T-cell (primary cell): Measurements from ENCODE around the gene IL22RA2. TPM values are rescaled to one million over a fixed set of nuclear protein-coding genes. Genes with fewer than 3 reads are reported as not detected.
"Not testable (repeated sequence)": the region's sequence is repeated elsewhere in the genome, so short reads cannot be mapped to it uniquely, and the experiment has no call there.

ENCODE experiments used
- ATAC-seq, 4 experiments: fragments of 200-7000 bp in 3 of 4; fragments of 150-1000 bp in 1 of 4; cut with Tn5 transposase; replicated peaks in 1 of 4; 1 replicate in 3 of 4; 2 replicates in 1 of 4; pipeline ENCODE4 v1.10.0; 2021; ENCODE audit warnings: moderate library complexity in 3 of 4, mild to moderate bottlenecking in 2 of 4, moderate number of reproducible peaks in 1 of 4
- CTCF ChIA-PET, 2 donors: fragments of 300-600 bp; sonication (Branson Sonifier 250); formaldehyde crosslinking; loops; one replicate each; lab custom pipeline; 2022; ENCODE audit warnings: antibody characterized with exemption in 2 of 2; lab: Charles Lee
- POLR2A ChIA-PET, 2 donors: fragments of 300-600 bp; sonication (Branson Sonifier 250); formaldehyde crosslinking; loops; one replicate each; lab custom pipeline; 2022; ENCODE audit warnings: antibody characterized with exemption in 2 of 2; lab: Charles Lee
- DNase-seq, 35 experiments: peaks; one replicate each; pipeline versions ENCODE4 v3.0.0 to v3.0.0-alpha.2; 2013 to 2023
- H3K27ac ChIP-seq: one replicate; pipeline ENCODE4 v1.5.1; 2013; ENCODE audit warnings: low read length
- H3K27me3 ChIP-seq, 2 experiments: replicated peaks in 1 of 2; 1 replicate in 1 of 2; 2 replicates in 1 of 2; pipeline versions ENCODE4 v1.6.1 to v1.7.0; 2013; ENCODE audit warnings: low read length in 1 of 2, mixed read lengths in 1 of 2; ENCODE audit not compliant: control insufficient read depth in 2 of 2, insufficient read depth in 2 of 2; ENCODE audit errors: extremely low read depth in 1 of 2
- H3K36me3 ChIP-seq, 2 donors: 1 replicate in 1 of 2; 2 replicates in 1 of 2; pipeline versions ENCODE4 v1.6.1 to v1.7.0; 2013; ENCODE audit warnings: low read length in 1 of 2; ENCODE audit not compliant: control insufficient read depth in 2 of 2, insufficient read depth in 1 of 2; ENCODE audit errors: extremely low read depth in 1 of 2
- H3K4me1 ChIP-seq, 2 experiments: 1 replicate in 1 of 2; 2 replicates in 1 of 2; pipeline versions ENCODE4 v1.6.1 to v1.7.0; 2013; ENCODE audit warnings: low read length in 2 of 2, mixed read lengths in 1 of 2; ENCODE audit not compliant: insufficient read depth in 2 of 2, control insufficient read depth in 1 of 2; ENCODE audit errors: extremely low read depth in 1 of 2
- H3K4me3 ChIP-seq, 2 donors: 1 replicate in 1 of 2; 2 replicates in 1 of 2; pipeline versions ENCODE4 v1.5.1 to v1.7.0; 2013; ENCODE audit warnings: mild to moderate bottlenecking in 2 of 2, low read length in 1 of 2, moderate library complexity in 1 of 2; ENCODE audit not compliant: control insufficient read depth in 1 of 2; ENCODE audit errors: extremely low read depth in 1 of 2
- H3K9me3 ChIP-seq: 2 replicates; pipeline ENCODE4 v1.7.0; 2013
- H3K27ac Mint-ChIP-seq, 2 donors: one replicate each; pipeline ENCODE4 v1.8.0; 2020 to 2021; ENCODE audit warnings: mild to moderate bottlenecking in 2 of 2, mixed read lengths in 2 of 2
- H3K27me3 Mint-ChIP-seq, 2 donors: one replicate each; pipeline ENCODE4 v1.8.0; 2021 to 2022; ENCODE audit warnings: mixed read lengths in 2 of 2
- H3K36me3 Mint-ChIP-seq: one replicate; pipeline ENCODE4 v1.8.0; 2021; ENCODE audit warnings: mixed read lengths
- H3K4me1 Mint-ChIP-seq, 3 donors: one replicate each; pipeline ENCODE4 v1.8.0; 2020 to 2022; ENCODE audit warnings: mixed read lengths in 3 of 3, mild to moderate bottlenecking in 1 of 3
- H3K4me3 Mint-ChIP-seq, 3 donors: one replicate each; pipeline ENCODE4 v1.8.0; 2020 to 2022; ENCODE audit warnings: mild to moderate bottlenecking in 3 of 3, mixed read lengths in 3 of 3, moderate library complexity in 3 of 3
- H3K9me3 Mint-ChIP-seq, 3 donors: one replicate each; pipeline ENCODE4 v1.8.0; 2020 to 2022; ENCODE audit warnings: mixed read lengths in 3 of 3
- WGBS: methylation state at CpG from one replicate; pipeline ENCODE4 v1.1.5; 2013; ENCODE audit warnings: missing lambda C conversion rate; ENCODE audit not compliant: insufficient coverage; 5-methylcytosine and 5-hydroxymethylcytosine counted together
- total RNA-seq, 35 experiments: library from RNA in 6 of 35; stranded (reverse) in 6 of 35; fragments of 120-200 nt in 1 of 35; gene quantifications; one replicate each; pipeline versions ENCODE4 v1.2.1 to v1.2.4 and lab custom pipeline; 2013 to 2026

Gene IL22RA2
- total RNA-seq, 5 donors from 2014 or later (not counting 1 experiment from before 2014, with no cell fraction given): not detected

DNA sequence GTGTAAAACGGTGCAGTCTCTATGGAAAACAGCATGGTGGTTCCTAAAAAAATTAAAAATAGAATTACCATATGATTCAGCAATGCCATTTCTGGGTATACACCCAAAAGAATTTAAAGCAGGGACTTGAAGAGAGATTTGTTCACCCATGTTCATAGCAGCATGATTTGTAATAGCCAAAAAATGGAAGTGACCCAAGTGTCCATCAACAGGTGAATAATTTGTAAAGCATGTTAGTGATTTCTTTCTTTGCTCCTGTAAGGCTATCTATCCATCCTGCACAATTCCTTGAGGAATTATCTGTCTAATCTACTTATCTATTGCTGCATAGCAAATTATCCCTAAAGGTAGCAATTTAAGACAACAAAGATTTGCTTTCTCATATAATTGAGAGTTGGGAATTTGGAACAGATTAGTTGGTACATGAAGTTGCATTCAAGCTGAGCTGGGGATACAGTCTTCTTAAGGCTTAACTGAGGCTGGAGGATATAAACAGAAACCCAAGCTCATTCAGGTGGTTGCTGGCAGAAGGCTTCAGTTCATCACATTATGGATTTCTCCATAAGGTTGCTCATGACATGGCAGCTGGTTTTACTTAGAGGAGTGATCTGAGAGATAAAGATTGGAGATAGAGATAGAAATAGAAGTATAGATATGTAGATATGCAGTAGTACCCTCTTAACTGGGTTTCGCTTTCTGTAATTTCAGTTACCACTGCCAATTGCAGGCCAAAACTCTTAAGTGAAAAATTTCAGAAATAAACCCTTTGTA, 62.0 kb downstream of the IL22RA2 start:
- peaks cover 0 to 6% (median 5%) of the 10 kb centered on the region in 3 donors for H3K9me3 Mint-ChIP-seq
- no CpG with 5 or more reads among the region's 2 CpGs for WGBS
- no peak overlapping the region for H3K4me3 ChIP-seq
- no peaks in the 10 kb centered on the region for H3K4me1 ChIP-seq
- H3K36me3 Mint-ChIP-seq: no peaks in the 10 kb centered on the region
- H3K9me3 ChIP-seq: no peaks in the 10 kb centered on the region
- POLR2A ChIA-PET: no interaction called here
- no peak for DNase-seq
- peaks cover 0 to 7% (median 0%) of the 10 kb centered on the region in 3 donors for H3K4me1 Mint-ChIP-seq
- no peaks in the 10 kb centered on the region for H3K27me3 Mint-ChIP-seq
- no peak for ATAC-seq
- no peaks in the 10 kb centered on the region for H3K27me3 ChIP-seq
- H3K36me3 ChIP-seq: no peaks in the 10 kb centered on the region
- no peak overlapping the region for H3K27ac ChIP-seq
- no peak overlapping the region for H3K4me3 Mint-ChIP-seq
- no peak overlapping the region for H3K27ac Mint-ChIP-seq
- CTCF ChIA-PET: no interaction called here

DNA sequence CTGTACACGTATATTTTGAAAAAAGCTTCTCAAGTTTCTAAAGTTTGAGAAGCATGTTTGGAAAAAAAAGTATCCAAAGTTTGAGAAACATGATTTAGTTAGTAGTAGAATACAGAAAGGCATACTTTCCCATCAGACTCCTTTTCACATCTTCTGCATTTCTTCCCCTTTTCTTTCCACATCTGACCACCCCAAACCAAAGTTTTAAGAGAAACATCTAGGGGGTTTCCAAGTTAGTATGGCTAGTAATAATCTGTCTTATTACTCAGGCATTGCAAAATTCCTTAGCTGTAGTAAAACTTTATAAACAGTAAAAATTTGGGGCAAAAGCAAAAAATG, 65.7 kb downstream of the IL22RA2 start:
- Histone ChIP-seq H3K4me3 (no peak overlapping the region), H3K27me3 (no peaks in the 10 kb centered on the region), H3K36me3 (no peaks in the 10 kb centered on the region), H3K4me1 (peaks cover 0 to 12% of the 10 kb centered on the region in 2 experiments), H3K9me3 (no peaks in the 10 kb centered on the region), H3K27ac (no peak overlapping the region)
- ChIA-PET CTCF (no interaction called here), POLR2A (no interaction called here)
- Mint-ChIP-seq H3K27ac (peak overlapping the region in 1 of 2 donors; percentile 63), H3K27me3 (no peaks in the 10 kb centered on the region), H3K4me3 (no peak overlapping the region), H3K4me1 (peaks cover 0 to 36% (median 22%) of the 10 kb centered on the region in 3 donors), H3K9me3 (peaks cover 0 to 6% (median 5%) of the 10 kb centered on the region in 3 donors), H3K36me3 (no peaks in the 10 kb centered on the region)
- ATAC-seq (no peak), DNase-seq (no peak)
- no CpG with 5 or more reads among the region's 1 CpG for WGBS

DNA sequence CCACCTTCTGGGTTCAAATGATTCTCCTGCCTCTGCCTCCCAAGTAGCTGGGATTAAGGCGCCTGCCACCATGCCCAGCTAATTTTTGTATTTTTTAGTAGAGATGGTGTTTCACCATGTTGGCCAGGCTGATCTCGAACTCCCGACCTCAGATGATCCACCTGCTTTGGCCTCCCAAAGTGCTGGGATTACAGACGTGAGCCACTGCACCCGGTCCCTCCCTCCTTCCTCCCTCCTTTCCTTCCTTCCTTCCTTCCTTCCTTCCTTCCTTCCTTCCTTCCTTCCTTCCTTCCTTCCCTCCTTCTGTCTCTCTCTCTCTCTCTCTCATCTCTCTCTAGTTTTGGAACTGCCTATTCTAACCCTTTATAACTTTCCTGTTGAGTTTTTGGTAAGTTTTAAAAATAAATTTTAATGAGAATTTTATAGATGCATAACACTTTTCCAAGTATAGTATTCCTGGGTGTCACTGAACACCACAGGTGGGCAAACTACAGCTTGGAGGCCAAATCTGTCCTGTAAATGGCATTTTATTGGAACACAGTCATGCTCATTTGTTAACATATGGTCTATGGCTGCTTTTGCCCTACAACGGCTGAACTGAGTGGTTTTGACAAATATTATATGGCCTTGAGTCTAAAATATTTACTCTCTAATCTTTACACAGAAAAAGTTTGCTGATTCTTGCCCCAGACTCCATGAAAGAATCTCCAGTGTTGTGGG, 66.2 kb downstream of the IL22RA2 start:
- H3K36me3 ChIP-seq, H3K27ac ChIP-seq, H3K27me3 Mint-ChIP-seq, ATAC-seq, H3K9me3 ChIP-seq, H3K9me3 Mint-ChIP-seq, DNase-seq, H3K27me3 ChIP-seq, H3K36me3 Mint-ChIP-seq, H3K4me3 ChIP-seq, H3K4me3 Mint-ChIP-seq: not testable (repeated sequence)
- ChIA-PET CTCF (interaction anchor here in 1 of 2 donors (0.7 kb wide), 1 partner anchor 297 kb away, joined by 4 read pairs; no protein-coding TSS in a partner anchor), POLR2A (interaction anchor here (0.6 kb wide), 2 partner anchors 470 to 482 kb away, joined by 3 to 4 read pairs; no protein-coding TSS in a partner anchor)
- H3K4me1 ChIP-seq: peaks cover 0 to 14% of the 10 kb centered on the region in 2 experiments
- H3K4me1 Mint-ChIP-seq: peaks cover 0 to 40% (median 23%) of the 10 kb centered on the region in 3 donors
- peak overlapping the region in 1 of 2 donors; percentile 63 for H3K27ac Mint-ChIP-seq
- 70% methylated on average over 4 of the region's 6 CpGs for WGBS

DNA sequence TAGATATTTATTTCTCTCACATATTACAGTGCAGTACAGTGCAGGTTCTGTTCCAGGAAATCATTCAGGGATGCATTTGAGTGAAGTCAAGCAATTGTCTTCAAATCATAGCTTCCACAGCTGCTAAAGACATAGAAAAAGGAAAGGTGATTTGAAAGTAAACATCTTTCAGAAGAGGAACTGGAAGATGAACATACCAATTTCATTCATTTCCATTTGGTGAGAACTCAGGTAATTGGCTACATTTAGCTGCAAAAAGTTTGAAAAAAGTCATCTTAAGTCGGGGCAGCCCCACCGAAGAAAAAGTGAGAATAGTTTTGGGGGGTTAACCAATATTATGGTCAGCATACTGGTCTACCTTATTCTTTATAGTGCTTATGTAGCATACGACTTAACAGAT, 67.3 kb downstream of the IL22RA2 start:
- no peak for ATAC-seq
- H3K4me1 Mint-ChIP-seq: peaks cover 0 to 41% (median 23%) of the 10 kb centered on the region in 3 donors
- Histone ChIP-seq H3K4me1 (peaks cover 0 to 14% of the 10 kb centered on the region in 2 experiments), H3K4me3 (no peak overlapping the region), H3K27me3 (no peaks in the 10 kb centered on the region), H3K36me3 (no peaks in the 10 kb centered on the region), H3K27ac (peak overlapping the region; percentile 21), H3K9me3 (no peaks in the 10 kb centered on the region)
- ChIA-PET POLR2A (no interaction called here), CTCF (interaction anchor here in 1 of 2 donors (0.7 to 0.8 kb wide), 2 partner anchors 10 to 1486 kb away, joined by 3 read pairs; no protein-coding TSS in a partner anchor)
- no peaks in the 10 kb centered on the region for H3K36me3 Mint-ChIP-seq
- no peak for DNase-seq
- no CpG with 5 or more reads among the region's 3 CpGs for WGBS
- no peaks in the 10 kb centered on the region for H3K27me3 Mint-ChIP-seq
- H3K4me3 Mint-ChIP-seq: no peak overlapping the region
- H3K27ac Mint-ChIP-seq: peak overlapping the region in 1 of 2 donors; percentile 63
- H3K9me3 Mint-ChIP-seq: peaks cover 0 to 6% (median 5%) of the 10 kb centered on the region in 3 donors

DNA sequence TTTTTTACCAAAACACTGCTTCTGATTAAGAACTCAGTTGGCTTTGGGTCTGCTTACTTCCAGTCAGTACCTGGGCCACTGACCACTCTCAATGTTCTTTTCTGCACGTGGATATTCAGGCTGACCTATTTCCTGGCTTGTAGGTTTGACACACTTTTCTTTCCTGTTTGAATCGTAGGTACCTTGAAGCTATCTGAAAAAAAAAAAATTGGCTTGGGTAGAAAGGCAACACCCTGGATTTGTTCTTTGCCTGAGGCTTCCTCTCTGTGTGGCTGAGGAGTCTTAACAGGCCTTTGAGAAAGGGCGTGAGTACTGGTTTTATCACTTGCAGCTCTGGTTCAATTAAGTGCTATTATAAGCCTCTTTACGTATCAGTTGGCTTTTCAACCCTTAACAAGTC, 68.1 kb downstream of the IL22RA2 start:
- H3K4me1 ChIP-seq: peaks cover 0 to 14% of the 10 kb centered on the region in 2 experiments
- peak in 2 of 4 experiments; percentile 34 to 65 for ATAC-seq
- peak in 1 of 35 experiments; percentile 29 for DNase-seq
- no peak overlapping the region for H3K4me3 ChIP-seq
- peak overlapping the region; percentile 45 to 63 for H3K27ac Mint-ChIP-seq
- POLR2A ChIA-PET: interaction anchor here in 1 of 2 donors (0.6 kb wide), 1 partner anchor 152 kb away, joined by 3 read pairs; no protein-coding TSS in a partner anchor
- 40% methylated on average over 4 of the region's 4 CpGs for WGBS
- H3K36me3 ChIP-seq: no peaks in the 10 kb centered on the region
- H3K27me3 ChIP-seq: no peaks in the 10 kb centered on the region
- H3K4me3 Mint-ChIP-seq: no peak overlapping the region
- no peaks in the 10 kb centered on the region for H3K9me3 ChIP-seq
- H3K4me1 Mint-ChIP-seq: peaks cover 0 to 41% (median 23%) of the 10 kb centered on the region in 3 donors
- H3K9me3 Mint-ChIP-seq: peaks cover 0 to 6% (median 5%) of the 10 kb centered on the region in 3 donors
- no peaks in the 10 kb centered on the region for H3K27me3 Mint-ChIP-seq
- CTCF ChIA-PET: interaction anchor here in 1 of 2 donors (0.8 kb wide), 1 partner anchor 10 kb away, joined by 3 read pairs; no protein-coding TSS in a partner anchor
- no peaks in the 10 kb centered on the region for H3K36me3 Mint-ChIP-seq
- H3K27ac ChIP-seq: peak overlapping the region; percentile 29

DNA sequence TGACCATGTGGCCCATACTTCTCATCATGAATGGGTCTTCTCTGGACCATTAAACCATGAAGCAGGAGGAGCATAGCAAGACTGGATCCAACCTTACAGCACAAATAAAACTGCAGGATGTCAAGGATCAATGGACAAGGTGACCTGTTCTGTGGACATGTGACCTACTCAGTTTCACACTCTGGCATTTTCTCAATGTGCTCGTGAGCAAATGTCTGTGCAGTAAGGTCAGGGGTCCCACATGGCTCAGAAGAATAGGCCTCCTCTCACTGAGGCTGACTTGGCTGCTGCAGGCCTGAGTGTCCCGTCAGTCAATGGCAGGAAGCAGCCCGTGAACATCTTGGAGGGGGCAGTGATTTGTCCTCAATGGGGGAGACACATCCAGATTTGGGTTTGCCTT, 68.5 kb downstream of the IL22RA2 start:
- H3K9me3 Mint-ChIP-seq: peaks cover 0 to 6% (median 5%) of the 10 kb centered on the region in 3 donors
- Histone ChIP-seq H3K4me1 (peaks cover 0 to 14% of the 10 kb centered on the region in 2 experiments), H3K4me3 (no peak overlapping the region), H3K36me3 (no peaks in the 10 kb centered on the region), H3K27me3 (no peaks in the 10 kb centered on the region), H3K9me3 (no peaks in the 10 kb centered on the region), H3K27ac (peak overlapping the region; percentile 29)
- CTCF ChIA-PET: no interaction called here
- no peak for DNase-seq
- H3K4me1 Mint-ChIP-seq: peaks cover 0 to 43% (median 23%) of the 10 kb centered on the region in 3 donors
- POLR2A ChIA-PET: interaction anchor here in 1 of 2 donors (0.6 kb wide), 1 partner anchor 152 kb away, joined by 3 read pairs; no protein-coding TSS in a partner anchor
- no peak overlapping the region for H3K4me3 Mint-ChIP-seq
- H3K36me3 Mint-ChIP-seq: no peaks in the 10 kb centered on the region
- WGBS: 83% methylated on average over 2 of the region's 3 CpGs
- no peaks in the 10 kb centered on the region for H3K27me3 Mint-ChIP-seq
- ATAC-seq: no peak
- peak overlapping the region; percentile 20 to 45 for H3K27ac Mint-ChIP-seq
